ENCODE data around the gene TMEM217. TPM values are rescaled to one million over a fixed set of nuclear protein-coding genes. Genes with fewer than 3 reads are reported as not detected.
"Not testable (repeated sequence)": the region's sequence is repeated elsewhere in the genome, so short reads cannot be mapped to it uniquely, and the experiment has no call there.

Gene TMEM217
- total RNA-seq, result 1 to 10 TPM; 2.5 to 3.5 TPM

DNA sequence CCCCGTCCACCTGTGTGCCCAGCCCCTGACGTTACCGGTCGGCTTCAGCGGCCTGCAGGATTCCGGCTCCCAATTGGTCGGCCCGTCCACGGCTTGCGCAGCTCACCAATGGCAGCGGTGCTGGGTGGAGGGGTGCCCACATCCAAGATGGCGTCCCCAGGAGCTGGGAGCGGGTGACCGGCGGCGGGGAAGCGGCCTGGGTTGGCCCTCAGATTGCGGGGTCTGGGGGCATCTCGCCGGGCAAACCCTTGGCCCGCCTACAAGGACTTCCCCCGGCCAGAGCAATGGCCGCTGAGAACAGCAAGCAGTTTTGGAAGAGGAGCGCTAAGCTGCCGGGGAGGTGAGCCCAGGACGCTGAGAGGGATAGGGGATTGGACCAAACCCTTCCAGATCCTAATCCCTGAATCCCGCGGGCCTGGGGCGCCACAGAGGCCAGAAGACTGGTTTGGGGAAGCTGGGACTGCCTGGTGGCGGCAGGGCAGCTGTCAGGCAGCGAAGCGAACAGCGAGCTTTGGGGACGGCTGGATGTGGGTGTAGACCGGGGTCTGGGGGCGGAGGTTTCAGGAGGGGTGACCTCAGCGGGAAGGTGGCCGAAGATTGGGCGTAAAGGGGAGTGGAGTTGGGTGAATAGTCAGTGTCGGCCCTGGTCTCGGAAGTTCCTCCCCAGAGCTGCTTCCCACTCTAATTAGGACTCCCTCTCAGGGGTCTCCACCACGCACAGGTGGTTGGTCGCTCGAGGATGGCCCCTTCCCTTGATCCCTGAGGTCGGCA, at the start of gene TMEM217, which contains the start of gene TBC1D22B:
Gene TMEM217 (minus strand): TSS at position 511 of the 771 bp plus-strand sequence. CDS start 39,114 bp downstream, outside the sequence.
Gene TBC1D22B (plus strand): TSS at position 139 of the 771 bp plus-strand sequence. CDS start 146 bp downstream, at position 285.
- Mint-ChIP-seq H3K27me3 (peaks cover 4% of the 10 kb centered on the region), H3K9me3 (no peaks in the 10 kb centered on the region), H3K4me3 (peak within 1 kb of the TSS; percentile 86), H3K27ac (peak within 1 kb of the TSS; percentile 86), H3K36me3 (ENCODE audit: low read depth) (peaks cover 6% of the 10 kb centered on the region), H3K4me1 (peaks cover 25% of the 10 kb centered on the region)
- peak; percentile 98 for ATAC-seq (replicated peaks)

GRCh38 chr6:37307484-37307883, 49.5 kb upstream of the TMEM217 start:
- H3K4me3 Mint-ChIP-seq; ATAC-seq (replicated peaks); H3K27me3 Mint-ChIP-seq; H3K4me1 Mint-ChIP-seq; H3K27ac Mint-ChIP-seq; H3K9me3 Mint-ChIP-seq: not testable (repeated sequence)
- peaks cover 56% of the 10 kb centered on the region for H3K36me3 Mint-ChIP-seq (ENCODE audit: low read depth)

DNA sequence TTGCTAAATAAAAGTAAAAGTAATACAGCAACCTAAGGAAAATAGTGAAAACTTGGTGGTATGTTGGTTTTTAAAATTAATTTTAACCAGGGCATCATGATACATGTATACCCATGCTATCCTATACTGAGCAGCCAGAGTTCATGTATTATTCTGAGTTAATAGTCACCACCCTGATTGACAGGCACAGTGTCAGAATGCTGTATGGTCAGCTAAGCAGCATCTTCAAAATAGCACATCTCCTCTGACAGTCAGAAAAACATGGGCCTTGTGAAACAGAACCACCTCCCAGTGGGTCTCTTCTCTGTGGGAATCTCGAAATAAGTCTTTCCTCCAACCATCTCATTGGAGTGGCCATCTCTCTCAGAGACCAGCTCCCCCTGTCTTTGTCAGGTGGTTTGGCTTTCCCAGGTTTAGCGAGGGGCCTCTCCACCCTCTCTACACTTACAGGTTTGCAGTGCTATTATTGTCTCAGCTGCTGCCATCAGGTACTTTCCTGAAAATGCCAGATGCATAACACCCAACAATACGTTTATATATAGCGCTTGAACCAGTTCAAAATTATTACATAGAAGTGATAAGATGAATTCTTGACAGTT, 48.8 kb upstream of the TMEM217 start:
- peaks cover 60% of the 10 kb centered on the region for H3K36me3 Mint-ChIP-seq (ENCODE audit: low read depth)
- H3K27ac Mint-ChIP-seq, result no peak overlapping the region
- no peaks in the 10 kb centered on the region for H3K27me3 Mint-ChIP-seq
- H3K4me1 Mint-ChIP-seq, result peaks cover 8% of the 10 kb centered on the region
- no peak overlapping the region for H3K4me3 Mint-ChIP-seq
- H3K9me3 Mint-ChIP-seq, result no peaks in the 10 kb centered on the region
- ATAC-seq (replicated peaks), result no peak

DNA sequence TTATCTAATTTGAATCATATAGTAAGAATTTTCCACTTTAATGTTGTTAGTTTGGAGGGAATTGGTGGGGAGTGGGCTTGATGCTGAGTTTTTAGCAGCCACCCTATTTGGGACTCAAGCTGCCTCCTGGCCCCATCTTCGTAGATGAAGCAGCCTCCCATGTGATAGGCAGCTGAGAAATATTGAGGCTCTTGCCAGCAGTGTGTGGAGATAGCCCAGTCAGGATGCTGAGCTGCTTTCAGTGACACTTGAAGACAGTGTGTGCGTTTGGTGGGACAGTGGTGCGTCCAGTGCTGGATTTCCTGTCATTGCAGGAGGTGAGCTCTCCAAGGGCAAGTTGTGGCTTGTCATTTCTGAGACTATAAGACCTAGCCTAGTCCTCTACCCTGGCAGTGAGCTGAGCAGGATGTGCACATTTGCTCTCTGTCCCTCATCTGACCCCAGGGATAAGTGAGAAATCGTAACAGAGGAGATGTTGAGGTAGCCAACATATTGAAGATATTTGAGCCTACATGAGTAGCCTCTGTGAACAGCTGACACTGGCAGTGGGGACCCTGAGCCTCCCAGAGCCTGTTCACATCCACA, 48.0 kb upstream of the TMEM217 start:
- H3K9me3 Mint-ChIP-seq, result no peaks in the 10 kb centered on the region
- H3K36me3 Mint-ChIP-seq (ENCODE audit: low read depth), result peaks cover 68% of the 10 kb centered on the region
- no peak for ATAC-seq (replicated peaks)
- H3K27me3 Mint-ChIP-seq, result no peaks in the 10 kb centered on the region
- H3K4me3 Mint-ChIP-seq, result no peak overlapping the region
- H3K27ac Mint-ChIP-seq, result peak overlapping the region; percentile 28
- H3K4me1 Mint-ChIP-seq, result peaks cover 8% of the 10 kb centered on the region

GRCh38 chr6:37304766-37305165, 46.8 kb upstream of the TMEM217 start:
- Mint-ChIP-seq H3K36me3 (ENCODE audit: low read depth) (peaks cover 74% of the 10 kb centered on the region), H3K27ac (no peak overlapping the region), H3K4me1 (peaks cover 8% of the 10 kb centered on the region), H3K9me3 (no peaks in the 10 kb centered on the region), H3K27me3 (no peaks in the 10 kb centered on the region), H3K4me3 (no peak overlapping the region)
- ATAC-seq (replicated peaks), result no peak

- peak; percentile 70 for ATAC-seq (replicated peaks)
- Mint-ChIP-seq H3K4me1 (peaks cover 8% of the 10 kb centered on the region), H3K27ac (peak overlapping the region; percentile 42)
These were observed 46.1 kb upstream of the TMEM217 start for GRCh38 chr6:37303891-37304503.

DNA sequence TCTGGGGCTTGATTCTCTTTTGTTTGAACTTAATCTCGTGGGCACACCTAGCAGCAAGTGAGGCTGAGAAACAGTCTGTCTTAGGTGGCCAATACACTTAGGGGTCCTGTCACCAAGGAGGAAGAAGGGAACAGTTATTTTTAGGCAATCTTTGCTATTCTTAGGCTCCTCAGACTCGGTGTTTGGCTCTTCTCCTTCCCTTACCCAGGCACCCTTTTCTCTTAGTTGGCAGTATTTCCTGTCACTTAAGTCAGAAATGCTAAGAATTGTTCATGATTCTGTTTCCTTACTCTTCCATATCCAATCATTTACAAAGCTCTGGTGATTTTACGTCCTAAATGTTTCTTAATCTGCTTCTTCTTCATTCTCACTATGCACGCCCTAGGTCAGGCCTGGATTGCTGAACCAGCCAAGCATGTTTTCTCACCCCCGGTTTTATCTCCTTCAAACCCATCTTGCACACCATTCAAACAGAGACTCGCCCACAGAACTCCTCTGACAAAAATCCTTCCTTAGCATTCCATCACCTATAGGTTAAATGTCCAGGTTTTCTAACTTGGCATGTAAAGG, 45.2 kb upstream of the TMEM217 start:
- no peaks in the 10 kb centered on the region for H3K9me3 Mint-ChIP-seq
- ATAC-seq (replicated peaks), result no peak
- no peaks in the 10 kb centered on the region for H3K27me3 Mint-ChIP-seq
- no peak overlapping the region for H3K4me3 Mint-ChIP-seq
- H3K36me3 Mint-ChIP-seq (ENCODE audit: low read depth), result peaks cover 81% of the 10 kb centered on the region
- peak overlapping the region; percentile 42 for H3K27ac Mint-ChIP-seq
- peaks cover 8% of the 10 kb centered on the region for H3K4me1 Mint-ChIP-seq

More at GRCh38 chr6:37303891-37304503, 46.1 kb upstream of the TMEM217 start:
- H3K27me3 Mint-ChIP-seq, result no peaks in the 10 kb centered on the region
- no peaks in the 10 kb centered on the region for H3K9me3 Mint-ChIP-seq
- no peak overlapping the region for H3K4me3 Mint-ChIP-seq
- peaks cover 74% of the 10 kb centered on the region for H3K36me3 Mint-ChIP-seq (ENCODE audit: low read depth)

GRCh38 chr6:37302086-37302686, 44.2 kb upstream of the TMEM217 start:
- Mint-ChIP-seq H3K4me3 (no peak overlapping the region), H3K9me3 (no peaks in the 10 kb centered on the region), H3K27me3 (no peaks in the 10 kb centered on the region), H3K4me1 (peaks cover 8% of the 10 kb centered on the region), H3K36me3 (ENCODE audit: low read depth) (peaks cover 82% of the 10 kb centered on the region), H3K27ac (peak overlapping the region; percentile 42)
- no peak for ATAC-seq (replicated peaks)

DNA sequence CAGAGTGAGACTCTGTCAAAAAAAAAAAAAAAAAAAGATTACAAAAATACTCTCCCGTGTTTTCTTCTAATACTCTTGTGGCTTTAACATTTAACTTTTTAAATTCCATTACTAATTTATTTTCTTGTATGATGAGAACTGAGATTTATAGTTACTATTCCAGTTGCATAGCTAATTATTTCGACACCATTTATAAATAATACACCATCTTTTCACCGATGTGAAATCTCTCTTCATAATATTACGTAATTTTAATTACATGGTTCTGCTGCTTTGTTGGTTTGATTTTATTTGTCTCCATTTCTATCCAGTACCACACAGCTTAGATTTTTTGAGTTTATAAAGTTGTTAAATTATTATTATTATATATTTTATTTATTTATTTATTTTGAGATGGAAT, 42.0 kb upstream of the TMEM217 start:
- H3K4me3 Mint-ChIP-seq, result no peak overlapping the region
- H3K27me3 Mint-ChIP-seq, result no peaks in the 10 kb centered on the region
- peaks cover 89% of the 10 kb centered on the region for H3K36me3 Mint-ChIP-seq (ENCODE audit: low read depth)
- H3K9me3 Mint-ChIP-seq, result no peaks in the 10 kb centered on the region
- no peak for ATAC-seq (replicated peaks)
- no peak overlapping the region for H3K27ac Mint-ChIP-seq
- H3K4me1 Mint-ChIP-seq, result peaks cover 8% of the 10 kb centered on the region

DNA sequence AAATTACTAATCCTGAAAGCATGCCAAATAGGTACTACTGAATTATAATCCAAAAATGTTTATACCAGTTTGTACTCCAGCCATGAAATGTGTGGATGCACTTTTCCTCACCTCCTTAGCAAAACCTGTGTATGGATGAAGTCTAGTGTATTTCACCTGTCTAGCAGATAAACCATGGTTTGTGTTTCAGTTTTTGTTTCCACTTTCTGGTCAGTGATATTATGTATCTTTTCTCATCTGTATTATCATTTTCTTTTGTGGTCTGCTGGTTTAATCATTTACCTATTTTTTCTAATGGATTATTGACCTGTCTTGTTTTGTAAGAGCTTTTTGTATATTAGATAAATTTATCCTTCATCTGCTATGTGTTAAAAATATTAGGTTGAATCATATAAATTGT, 41.0 kb upstream of the TMEM217 start:
- H3K36me3 Mint-ChIP-seq (ENCODE audit: low read depth), result peaks cover 79% of the 10 kb centered on the region
- ATAC-seq (replicated peaks), result no peak
- no peaks in the 10 kb centered on the region for H3K27me3 Mint-ChIP-seq
- H3K27ac Mint-ChIP-seq, result no peak overlapping the region
- no peak overlapping the region for H3K4me3 Mint-ChIP-seq
- no peaks in the 10 kb centered on the region for H3K9me3 Mint-ChIP-seq
- H3K4me1 Mint-ChIP-seq, result peaks cover 8% of the 10 kb centered on the region

GRCh38 chr6:37297637-37298036, 39.7 kb upstream of the TMEM217 start:
- H3K4me1 Mint-ChIP-seq; H3K4me3 Mint-ChIP-seq; H3K27ac Mint-ChIP-seq; ATAC-seq (replicated peaks); H3K27me3 Mint-ChIP-seq; H3K9me3 Mint-ChIP-seq: not testable (repeated sequence)
- peaks cover 79% of the 10 kb centered on the region for H3K36me3 Mint-ChIP-seq (ENCODE audit: low read depth)

GRCh38 chr6:37293426-37293825, 35.5 kb upstream of the TMEM217 start:
- peaks cover 71% of the 10 kb centered on the region for H3K36me3 Mint-ChIP-seq (ENCODE audit: low read depth)
- no peaks in the 10 kb centered on the region for H3K9me3 Mint-ChIP-seq
- H3K4me3 Mint-ChIP-seq, result no peak overlapping the region
- H3K27me3 Mint-ChIP-seq, result no peaks in the 10 kb centered on the region
- H3K27ac Mint-ChIP-seq, result no peak overlapping the region
- no peak for ATAC-seq (replicated peaks)
- peaks cover 24% of the 10 kb centered on the region for H3K4me1 Mint-ChIP-seq

DNA sequence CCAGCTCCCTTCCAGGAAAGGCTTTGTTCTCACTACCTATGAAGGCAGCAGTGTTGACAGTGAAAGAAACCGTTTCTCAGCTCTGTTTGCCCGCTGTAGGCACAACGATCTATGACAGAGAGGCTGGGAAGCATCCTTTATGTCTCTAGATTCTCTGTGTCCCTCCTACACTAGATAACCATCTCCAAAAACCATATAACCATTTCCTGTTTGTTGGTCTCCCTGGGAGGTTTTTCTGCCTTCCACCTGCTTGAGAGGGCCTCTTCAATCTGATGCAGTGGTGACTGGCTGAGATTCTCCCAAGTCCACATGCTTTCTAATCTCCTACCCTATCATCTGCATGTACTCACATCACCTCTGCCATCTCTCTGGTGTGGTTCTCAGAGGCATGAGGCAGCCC, 32.0 kb upstream of the TMEM217 start:
- no peaks in the 10 kb centered on the region for H3K27me3 Mint-ChIP-seq
- ATAC-seq (replicated peaks), result peak; percentile 95
- peaks cover 74% of the 10 kb centered on the region for H3K36me3 Mint-ChIP-seq (ENCODE audit: low read depth)
- peak overlapping the region; percentile 58 for H3K27ac Mint-ChIP-seq
- H3K9me3 Mint-ChIP-seq, result no peaks in the 10 kb centered on the region
- peak overlapping the region; percentile 30 for H3K4me3 Mint-ChIP-seq
- peaks cover 38% of the 10 kb centered on the region for H3K4me1 Mint-ChIP-seq

DNA sequence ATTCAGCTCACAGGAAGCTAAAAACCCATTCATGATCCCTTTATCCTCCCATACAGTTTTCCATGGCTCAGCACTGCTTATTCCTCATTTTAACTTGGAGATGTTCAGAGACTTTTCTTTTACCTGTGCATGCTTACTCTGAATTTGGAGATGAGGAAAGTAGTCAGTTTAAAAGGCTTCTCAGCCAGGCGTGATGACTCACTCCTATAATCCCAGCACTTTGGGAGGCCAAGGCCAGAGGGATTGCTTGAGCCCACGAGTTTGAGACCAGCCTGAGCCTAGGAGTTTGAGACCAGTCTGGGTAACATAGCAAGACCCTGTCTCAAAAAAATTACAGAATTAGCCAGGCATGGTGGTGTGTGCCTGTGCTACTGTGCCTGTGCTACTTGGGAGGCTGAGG, 30.3 kb upstream of the TMEM217 start:
- peaks cover 38% of the 10 kb centered on the region for H3K4me1 Mint-ChIP-seq
- no peak overlapping the region for H3K4me3 Mint-ChIP-seq
- no peak overlapping the region for H3K27ac Mint-ChIP-seq
- no peaks in the 10 kb centered on the region for H3K9me3 Mint-ChIP-seq
- H3K27me3 Mint-ChIP-seq, result no peaks in the 10 kb centered on the region
- peaks cover 84% of the 10 kb centered on the region for H3K36me3 Mint-ChIP-seq (ENCODE audit: low read depth)
- ATAC-seq (replicated peaks), result no peak

Data from activated T-helper 17 cell treated with anti-CD3 and anti-CD28 coated beads, Interleukin-2, amount 50 U/mL, for 72 hours (primary cell).